A549 (cell line): ENCODE measurements around the gene KCNMB1.

Source experiments
- CTCF ChIP-seq: fragments of >200 bp; sonication (Bioruptor Twin); formaldehyde crosslinking; IDR thresholded peaks from 3 replicates; pipeline ENCODE4 v1.5.1; 2016
- ELK1 ChIP-seq: fragments of 150-350 bp; IDR thresholded peaks from 2 replicates; pipeline ENCODE4 v1.6.1; 2014; ENCODE audit warnings: low read depth, mild to moderate bottlenecking, low read length
- EP300 ChIP-seq, 2 experiments: fragments of >200 bp; sonication (Bioruptor Twin); formaldehyde crosslinking; IDR thresholded peaks; 2 replicates in 1 of 2; 3 replicates in 1 of 2; pipeline ENCODE4 v1.6.1; 2016 to 2017
- MAX ChIP-seq: IDR thresholded peaks from 2 replicates; pipeline ENCODE4 v1.6.1; 2012
- MAZ ChIP-seq: fragments of 150-350 bp; IDR thresholded peaks from 2 replicates; pipeline ENCODE4 v1.6.1; 2014; ENCODE audit warnings: antibody characterized with exemption, low read depth, low read length, borderline replicate concordance
- POLR2A ChIP-seq: IDR thresholded peaks from 2 replicates; pipeline ENCODE4 v1.6.1; 2012; ENCODE audit warnings: mild to moderate bottlenecking, low read length
- RAD21 ChIP-seq, 2 experiments: fragments of >200 bp in 1 of 2; sonication (Bioruptor Twin) in 1 of 2; formaldehyde crosslinking in 1 of 2; IDR thresholded peaks in 1 of 2; conservative IDR thresholded peaks in 1 of 2; 2 replicates in 1 of 2; 3 replicates in 1 of 2; pipeline ENCODE4 v1.6.1; 2012 to 2018; ENCODE audit warnings: inconsistent platforms in 1 of 2
- SMC3 ChIP-seq: fragments of >200 bp; sonication (Bioruptor Twin); formaldehyde crosslinking; IDR thresholded peaks from 3 replicates; pipeline ENCODE4 v1.6.1; 2018; ENCODE audit warnings: inconsistent platforms
- SREBF2 ChIP-seq: fragments of 450-650 bp; IDR thresholded peaks from 2 replicates; pipeline ENCODE4 v1.6.1; 2014; ENCODE audit warnings: mild to moderate bottlenecking, moderate library complexity
- TP53 ChIP-seq: fragments of 250-450 bp; sonication (Bioruptor Pico); IDR thresholded peaks from 2 replicates; pipeline ENCODE4 v1.5.0; 2021; ENCODE audit warnings: mild to moderate bottlenecking, moderate library complexity
- USF2 ChIP-seq: fragments of 450-650 bp; IDR thresholded peaks from 2 replicates; pipeline ENCODE4 v1.6.1; 2014; ENCODE audit warnings: antibody characterized with exemption
- ZSCAN20 ChIP-seq: fragments of 250-450 bp; sonication (Bioruptor Pico); IDR thresholded peaks from 2 replicates; pipeline ENCODE4 v1.8.0; 2022; ENCODE audit warnings: mild to moderate bottlenecking, moderate library complexity

GRCh38 chr5:170348137-170348633 is 41.0 kb downstream of the KCNMB1 start:
- no peak for TF ChIP-seq SMC3
- TF ChIP-seq ELK1, result no peak
- TF ChIP-seq USF2, result no peak
- no peak for TF ChIP-seq POLR2A
- TF ChIP-seq SREBF2, result no peak
- no peak for TF ChIP-seq CTCF
- TF ChIP-seq TP53 (CRISPR knock-in tag), result no peak
- TF ChIP-seq ZSCAN20 (CRISPR knock-in tag), result no peak
- no peak for TF ChIP-seq MAZ
- no peak for TF ChIP-seq EP300 (IDR thresholded peaks at IDR 0.05)
- TF ChIP-seq RAD21 (conservative IDR thresholded peaks at IDR 0.05 in 1 of 2, IDR thresholded peaks at IDR 0.05 in 1 of 2), result peak in 1 of 2 experiments; percentile 18; a peak in 1 of 5 replicates
- TF ChIP-seq MAX, result no peak
